Smooth muscle cell of the brain vasculature (primary cell): ENCODE data around the gene DDX28.
"Not testable (repeated sequence)": the region's sequence is repeated elsewhere in the genome, so short reads cannot be mapped to it uniquely, and the experiment has no call there.

ENCODE experiments used
- DNase-seq: peaks from one replicate; pipeline ENCODE4 v3.0.0-alpha.2; 2012; ENCODE audit warnings: low read depth, low spot score

The DDX28 gene

DNA sequence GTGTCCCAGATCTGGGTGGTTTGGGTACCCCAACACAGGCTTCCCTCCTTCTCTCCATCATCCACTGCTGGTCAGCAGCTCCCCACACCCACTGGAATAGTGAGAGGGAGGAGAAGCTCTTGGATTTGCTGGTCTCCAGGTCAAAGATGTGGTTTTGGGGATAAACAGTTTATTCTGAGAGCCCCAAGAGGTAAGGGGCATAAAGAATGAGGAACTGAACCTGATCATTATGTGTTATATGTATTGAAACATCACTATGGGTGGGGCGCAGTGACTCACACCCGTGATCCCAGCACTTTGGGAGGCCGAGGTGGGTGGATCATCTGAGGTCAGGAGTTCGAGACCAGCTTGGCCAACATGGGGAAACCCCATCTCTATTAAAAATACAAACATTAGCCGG, 27.6 kb downstream of the DDX28 start:
- no peak for DNase-seq

DNA sequence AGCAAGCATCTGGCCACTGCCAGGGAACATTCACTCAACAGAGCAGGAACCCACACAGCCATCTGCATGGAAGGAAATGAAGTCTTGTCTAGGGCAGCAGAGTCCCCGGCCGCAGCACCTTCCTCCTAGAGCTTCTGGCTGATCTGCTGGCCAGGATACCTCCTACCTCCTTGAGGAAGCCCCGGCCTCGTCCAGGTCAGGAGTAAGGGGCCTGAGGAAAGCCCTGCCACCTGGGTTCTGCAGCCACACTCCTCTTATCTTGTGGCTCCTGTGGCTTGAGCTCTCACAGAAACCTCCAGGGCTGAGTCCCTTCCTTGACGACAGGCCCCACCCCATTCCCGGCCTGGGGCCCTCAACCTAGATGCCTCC, 29.0 kb downstream of the DDX28 start:
- DNase-seq: not testable (repeated sequence)

DNA sequence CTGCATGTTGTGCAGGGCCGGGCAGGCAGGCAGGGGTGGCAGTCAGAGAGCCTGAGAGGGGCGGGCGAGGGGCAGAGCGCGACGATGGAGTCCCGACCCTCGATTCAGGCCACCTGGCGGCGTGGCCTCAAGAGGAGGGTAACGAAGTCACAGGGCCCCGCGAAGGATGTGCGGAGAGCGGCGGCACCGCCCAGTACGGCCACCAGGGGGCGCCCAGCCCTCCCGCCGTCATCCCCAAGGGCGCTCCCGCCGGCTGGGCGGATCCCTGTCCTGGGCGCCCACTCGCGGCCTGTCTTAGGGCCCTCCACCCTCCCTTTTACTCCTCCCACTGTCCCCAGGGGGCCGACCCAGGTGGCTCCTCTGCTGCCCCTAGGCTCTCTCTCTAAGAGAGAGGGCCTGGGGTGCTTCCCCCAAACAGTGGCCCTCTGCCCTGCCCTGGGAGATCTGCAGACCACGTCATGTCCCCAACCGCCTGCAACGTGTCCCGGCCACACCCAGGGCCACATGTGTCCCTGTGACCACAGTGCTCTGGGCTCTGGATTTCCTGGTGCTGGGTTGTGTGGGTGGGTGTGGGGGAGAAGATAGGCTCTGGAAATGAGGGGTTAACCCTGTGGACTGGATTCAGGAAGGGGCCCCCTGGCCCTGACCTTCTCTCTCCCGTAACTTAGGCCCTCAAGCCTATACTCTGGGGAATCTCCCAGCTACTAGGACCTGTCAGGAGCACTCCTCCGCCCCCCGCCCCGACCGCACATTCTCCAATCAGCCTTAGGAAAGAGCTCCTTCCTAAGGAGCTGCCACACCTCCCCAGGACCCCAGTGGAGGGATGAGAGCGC, 29.6 kb downstream of the DDX28 start:
- no peak for DNase-seq

DNA sequence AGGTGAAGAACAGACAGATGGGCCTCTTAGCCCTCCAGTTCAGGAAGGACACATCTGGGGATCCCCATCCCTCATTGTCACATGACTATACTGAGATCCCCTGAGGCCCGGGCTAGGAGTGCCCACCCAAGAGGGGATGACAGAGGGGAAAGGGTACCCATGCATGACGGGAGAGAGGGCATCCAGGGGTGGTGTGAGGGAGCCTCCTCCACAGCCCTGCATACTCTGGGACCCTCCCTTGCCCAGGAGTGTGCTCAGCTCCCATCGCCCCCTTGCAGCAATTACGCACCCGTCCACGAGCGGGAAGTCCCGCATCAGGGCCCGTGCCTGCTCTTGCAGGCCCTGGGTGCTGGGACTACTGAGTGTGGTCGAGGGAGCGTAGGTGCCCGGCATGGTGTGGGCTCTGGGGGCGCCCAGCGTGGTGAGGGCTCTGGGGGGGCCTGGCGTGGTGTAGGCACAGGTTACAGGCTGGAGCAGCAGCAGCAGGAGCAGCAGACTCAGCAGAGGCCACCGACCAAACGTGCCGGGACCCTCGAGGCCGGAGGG, 30.3 kb downstream of the DDX28 start:
- no peak for DNase-seq

DNA sequence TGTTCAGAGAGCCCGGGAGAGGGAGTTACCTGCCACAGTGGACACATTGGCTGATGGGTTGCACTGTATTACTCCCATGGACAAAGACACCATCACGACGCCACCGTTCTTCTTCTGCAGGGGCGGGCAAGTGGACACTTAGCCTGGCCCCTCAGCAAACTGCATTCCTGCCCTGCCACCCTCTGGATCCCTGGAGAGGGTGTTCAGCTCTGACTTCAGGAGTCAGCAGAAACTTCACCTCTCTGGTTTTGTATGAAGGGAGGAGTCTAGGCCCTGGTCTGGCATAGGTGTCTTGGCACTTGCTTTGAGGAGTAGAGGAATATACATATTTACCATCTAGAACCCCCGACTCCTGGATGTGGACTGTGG, 33.0 kb downstream of the DDX28 start:
- DNase-seq: no peak

DNA sequence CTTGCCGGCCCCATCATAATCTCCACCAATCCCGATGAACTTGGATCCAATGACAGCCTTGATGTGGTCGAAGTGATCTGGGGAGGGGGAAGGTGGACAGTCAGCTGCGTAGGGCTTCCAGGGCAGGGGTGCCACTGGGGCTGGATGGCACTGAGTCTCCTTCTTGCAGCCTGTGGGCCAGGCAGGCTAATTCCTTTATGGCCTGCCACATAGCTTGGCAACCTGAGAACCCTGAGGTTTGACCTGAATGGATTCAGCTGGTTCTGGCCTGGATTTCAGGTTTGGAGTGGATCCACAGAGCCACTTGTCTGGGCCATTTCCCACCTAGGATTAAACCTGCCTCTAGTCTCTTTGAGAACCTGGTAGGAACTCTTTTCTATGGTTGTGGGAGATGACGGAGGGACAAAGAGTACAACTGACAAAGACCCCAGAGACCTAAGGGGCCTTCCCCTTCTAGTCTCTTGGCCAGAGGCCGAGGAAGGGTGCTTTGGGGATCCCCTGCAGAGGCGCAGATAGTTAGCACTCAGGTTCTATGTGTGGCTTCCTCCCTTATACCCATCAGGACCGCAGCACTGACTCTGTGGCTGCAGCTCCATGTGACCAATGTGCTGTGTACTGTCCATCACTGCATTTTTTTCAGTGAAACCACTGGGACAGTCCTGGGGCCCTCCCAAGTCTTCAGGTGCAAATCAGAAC, 33.6 kb downstream of the DDX28 start:
- DNase-seq: no peak

DNA sequence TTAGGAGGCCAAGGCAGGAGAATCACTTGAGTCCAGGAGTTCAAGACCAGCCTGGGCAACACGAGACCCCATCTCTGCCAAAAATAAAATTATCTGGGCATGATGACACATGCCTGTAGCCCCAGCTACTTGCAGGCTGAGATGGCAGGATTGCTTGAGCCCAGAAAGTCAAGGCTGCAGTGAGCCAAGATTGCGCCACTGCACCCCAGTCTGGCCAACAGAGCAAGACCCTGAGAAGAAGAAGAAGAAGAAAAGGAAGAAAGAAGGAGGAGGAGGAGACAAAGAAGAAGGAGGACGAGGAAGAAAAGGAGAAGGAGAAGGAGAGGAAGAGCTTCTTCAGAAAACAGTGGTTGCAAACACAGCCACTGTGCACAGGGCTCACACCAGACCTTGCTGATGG, 34.4 kb downstream of the DDX28 start:
- no peak for DNase-seq

DNA sequence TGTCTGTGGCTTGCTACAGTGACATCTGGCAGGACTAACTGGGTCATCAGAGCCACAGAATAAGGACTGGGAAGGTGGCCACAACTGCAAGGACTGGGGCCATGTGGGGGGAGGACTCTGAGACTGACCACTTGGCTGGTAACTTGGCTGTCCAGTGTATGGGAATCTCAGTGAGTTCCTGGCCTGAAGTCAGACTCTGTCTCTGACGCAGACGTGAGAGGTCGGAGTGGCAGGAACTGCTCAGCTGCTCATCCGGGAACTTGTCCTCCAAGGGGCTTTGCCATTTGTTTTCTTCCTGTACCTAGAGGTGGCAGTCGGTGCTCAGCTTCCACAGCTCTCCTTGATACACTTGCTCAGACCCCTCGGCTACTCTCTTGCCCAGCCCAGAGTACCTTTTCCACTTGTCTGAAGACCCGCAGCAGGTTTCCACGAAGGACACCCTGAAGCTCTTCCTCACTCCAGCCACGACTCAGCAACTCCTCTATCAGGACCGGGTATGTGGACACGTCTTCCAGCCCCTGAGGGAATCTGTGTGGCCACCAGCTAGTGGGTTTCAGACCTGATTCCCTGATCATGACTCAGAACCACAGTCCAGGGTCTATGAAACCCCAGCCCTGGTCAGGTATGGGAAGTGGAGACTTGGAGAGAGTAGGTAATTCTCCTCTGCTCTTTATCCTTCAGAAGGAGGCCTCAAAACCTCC, 35.4 kb downstream of the DDX28 start:
- no peak for DNase-seq

DNA sequence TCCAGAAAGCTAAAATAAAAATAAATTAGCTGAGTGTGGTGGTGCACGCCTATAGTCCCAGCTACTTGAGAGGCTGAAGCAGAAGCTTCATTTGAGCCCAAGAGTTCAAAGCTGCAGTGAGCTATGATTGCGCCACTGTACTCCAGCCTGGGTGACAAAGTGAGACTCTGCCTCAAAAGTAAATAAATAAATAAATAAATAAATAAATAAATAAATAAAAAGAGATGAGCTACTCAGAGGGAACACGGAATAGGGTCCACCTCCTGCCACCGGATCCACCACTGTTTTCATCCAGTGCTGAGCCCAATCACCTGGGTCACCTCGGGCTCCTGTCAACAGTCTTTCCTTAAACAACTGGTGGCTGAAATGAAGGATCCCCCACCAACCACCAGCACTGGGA, 36.1 kb downstream of the DDX28 start:
- DNase-seq: no peak

DNA sequence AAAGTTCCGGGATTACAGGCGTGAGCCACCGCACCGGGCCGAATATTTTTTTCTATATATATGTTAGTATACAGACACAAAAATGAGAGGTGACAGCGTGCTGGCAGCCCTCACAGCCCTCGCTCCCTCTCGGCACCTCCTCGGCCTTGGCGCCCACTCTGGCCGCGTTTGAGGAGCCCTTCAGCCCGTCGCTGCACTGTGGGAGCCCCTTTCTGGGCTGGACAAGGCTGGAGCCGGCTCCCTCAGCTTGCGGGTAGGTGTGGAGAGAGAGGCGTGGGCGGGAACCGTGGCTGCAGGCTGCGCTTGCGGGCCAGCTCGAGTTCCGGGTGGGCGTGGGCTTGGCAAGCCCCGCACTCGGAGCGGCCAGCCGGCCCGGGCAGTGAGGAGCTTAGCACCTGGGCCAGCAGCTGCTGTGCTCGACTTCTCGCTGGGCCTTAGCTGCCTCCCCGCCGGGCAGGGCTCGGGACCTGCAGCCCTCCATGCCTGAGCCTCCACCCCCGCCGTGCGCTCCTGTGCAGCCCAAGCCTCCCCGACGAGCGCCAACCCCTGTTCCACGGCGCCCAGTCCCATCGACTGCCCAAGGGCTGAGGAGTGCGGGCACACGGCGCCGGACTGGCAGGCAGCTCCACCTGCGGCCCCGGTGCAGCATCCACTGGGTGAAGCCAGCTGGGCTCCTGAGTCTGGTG, 40.9 kb downstream of the DDX28 start:
- no peak for DNase-seq

DNA sequence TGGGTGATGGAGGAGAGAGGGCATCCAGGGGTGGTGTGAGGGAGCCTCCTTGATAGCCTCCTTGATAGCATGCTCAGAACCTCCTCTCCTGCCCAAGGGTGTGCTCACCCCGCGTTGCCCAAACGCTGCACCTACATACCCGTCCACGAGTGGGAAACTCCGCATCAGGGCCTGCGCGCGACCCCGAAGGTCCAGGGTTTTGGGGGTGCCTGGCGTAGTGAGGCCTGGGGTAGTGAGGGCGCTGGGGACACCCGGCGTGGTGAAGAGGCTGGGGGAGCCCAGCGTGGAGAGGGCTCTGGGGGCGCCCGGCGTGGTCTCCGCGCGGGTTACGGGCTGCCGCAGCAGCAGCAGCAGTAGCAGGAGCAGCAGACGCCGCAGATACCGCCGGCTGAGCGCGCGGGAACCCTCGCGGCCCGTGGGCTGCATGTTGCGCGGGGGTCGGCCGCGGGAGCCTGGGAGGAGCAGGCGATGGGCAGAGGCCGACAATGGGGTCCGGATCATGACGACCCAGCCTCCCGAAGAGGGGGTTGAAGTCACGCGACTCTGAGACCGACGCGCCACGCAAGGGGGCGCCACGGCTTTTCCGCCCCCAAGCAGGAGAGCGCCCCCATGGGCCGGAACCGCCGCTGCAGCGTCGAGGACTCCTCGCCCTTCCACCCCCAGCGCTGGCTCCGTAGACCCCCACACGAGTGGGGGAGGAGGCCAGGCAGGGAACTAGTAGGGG, 42.9 kb downstream of the DDX28 start, which contains the start of gene DPEP3:
TSS of gene DPEP3 (minus strand) at position 545 of the 724 bp plus-strand sequence. CDS start at position 426, 119 bp downstream.
- no peak for DNase-seq

DNA sequence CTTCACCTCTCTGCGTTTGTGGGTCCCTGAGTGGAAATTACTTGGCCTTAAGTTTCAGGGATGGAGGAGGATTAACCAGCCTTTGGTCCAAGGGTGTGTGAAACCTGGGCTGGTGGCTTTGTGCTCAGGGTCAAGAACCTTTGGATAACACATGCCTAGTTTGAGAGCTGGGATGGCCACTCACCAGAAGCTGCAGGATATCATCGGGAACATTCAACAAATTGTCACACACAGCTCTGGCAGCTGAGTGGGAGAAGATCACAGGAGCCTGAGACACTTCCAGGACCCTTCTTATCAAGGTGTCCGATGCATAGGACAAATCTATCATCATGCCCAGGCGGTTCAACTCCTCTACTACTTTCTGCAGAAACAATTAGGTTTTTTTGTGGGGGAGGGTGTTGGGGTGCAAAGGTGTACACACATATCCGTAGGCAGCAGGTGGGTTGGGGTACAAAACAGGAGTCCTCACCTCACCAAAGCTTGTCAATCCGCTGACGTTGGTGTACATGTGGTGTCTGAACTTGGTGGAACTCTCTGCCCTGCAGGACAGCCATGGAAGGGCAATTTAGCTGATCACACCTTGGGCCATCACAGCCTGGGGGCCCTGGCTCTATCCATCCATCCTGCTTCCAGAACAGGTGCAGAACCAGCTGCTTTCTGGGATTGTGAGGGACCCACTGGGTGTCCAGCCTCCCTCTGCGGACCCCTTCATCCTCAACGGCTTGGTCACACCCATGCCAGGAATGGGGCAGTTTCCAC, 45.4 kb downstream of the DDX28 start:
- DNase-seq: no peak

DNA sequence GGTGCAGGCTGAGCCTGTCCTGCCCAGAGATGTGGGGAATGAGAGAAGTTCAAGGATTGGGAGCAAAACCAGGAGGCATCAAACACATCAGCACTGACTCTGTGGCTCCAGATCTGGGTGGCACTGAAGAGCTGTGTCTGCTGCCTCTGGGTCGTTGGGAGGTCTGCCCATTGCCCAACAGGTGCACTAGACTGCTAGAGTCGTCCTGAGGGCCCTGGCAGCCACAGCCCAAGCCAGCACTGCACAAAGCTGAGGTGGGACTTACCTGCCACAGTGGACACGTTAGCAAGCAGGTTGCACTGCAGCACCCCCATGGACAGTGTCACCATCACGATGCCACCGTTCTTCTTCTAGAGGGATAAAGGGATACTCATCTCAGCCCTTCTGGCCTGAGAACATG, 46.0 kb downstream of the DDX28 start:
- DNase-seq: no peak

DNA sequence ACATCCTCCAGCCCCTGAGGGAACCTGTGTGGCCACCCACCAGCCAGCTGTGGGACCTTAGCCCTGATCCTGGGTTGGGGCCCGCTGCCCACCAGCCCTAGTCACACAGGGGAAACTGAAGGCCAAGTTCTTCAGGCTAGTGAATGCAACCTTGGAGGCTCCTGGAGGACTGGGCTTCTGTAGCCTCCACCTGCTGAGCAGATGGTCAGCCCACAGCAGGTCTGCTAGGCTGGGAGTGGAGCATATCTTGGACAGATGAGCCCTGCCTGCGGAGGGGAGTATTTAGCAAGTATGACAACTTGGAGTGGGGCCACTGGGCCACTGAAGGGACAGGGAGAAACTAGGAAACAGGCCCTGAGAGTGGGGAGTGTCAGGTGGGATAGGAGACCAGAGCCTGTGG, 46.8 kb downstream of the DDX28 start:
- no peak for DNase-seq

DNA sequence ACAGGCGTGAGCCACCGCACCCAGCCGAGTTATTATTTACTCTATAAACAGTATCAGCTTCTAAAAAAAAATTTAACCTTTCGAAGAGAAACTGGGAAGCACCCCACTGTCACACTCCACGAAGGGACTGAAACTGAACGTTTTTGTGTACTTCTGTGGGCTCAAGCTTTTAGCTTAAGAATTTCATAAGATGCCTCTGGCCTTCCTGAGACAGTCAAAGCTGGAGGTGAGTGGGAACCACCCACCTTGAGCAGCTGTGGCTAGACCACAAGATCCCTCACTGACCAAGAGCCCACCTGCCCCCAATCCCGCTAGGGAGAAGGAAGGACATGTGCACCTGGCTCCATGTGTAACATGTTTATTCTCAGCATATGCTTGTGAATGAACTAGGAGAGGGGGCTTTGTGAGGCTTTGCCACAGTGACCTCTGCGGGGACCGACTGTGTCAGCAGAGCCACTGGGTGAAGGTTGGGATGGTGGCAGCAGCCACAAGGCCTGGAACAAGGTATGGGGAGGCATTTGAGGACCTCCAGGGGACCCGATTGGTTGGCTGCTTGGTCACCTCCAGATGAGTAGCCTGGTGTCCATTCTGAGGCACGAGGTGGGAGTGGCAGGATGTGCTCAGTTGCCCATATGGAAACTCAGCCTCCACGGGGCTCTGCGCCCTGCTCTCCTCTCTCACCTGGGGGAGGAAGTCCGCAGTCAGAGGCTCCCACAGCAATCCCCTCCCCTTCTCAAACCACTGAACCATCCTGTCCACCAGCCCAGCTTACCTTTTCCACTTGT, 47.5 kb downstream of the DDX28 start:
- no peak for DNase-seq

DNA sequence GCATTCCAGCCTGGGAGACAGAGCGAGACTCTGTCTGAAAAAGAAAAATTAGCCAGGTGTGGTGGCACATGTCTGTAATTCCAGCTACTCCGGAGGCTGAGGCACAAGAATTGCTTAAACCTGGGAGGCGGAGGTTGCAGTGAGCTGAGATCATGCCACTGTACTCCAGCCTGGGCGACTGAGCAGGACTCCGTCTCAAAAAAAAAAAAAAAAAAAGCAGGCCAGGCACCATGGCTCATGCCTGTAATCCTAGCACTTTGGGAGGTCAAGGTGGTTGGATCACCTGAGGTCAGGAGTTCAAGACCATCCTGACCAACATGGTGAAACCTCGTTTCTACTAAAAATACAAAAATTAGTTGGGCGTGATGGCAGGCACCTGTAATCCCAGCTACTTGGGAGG, 50.7 kb downstream of the DDX28 start:
- not testable (repeated sequence) for DNase-seq

DNA sequence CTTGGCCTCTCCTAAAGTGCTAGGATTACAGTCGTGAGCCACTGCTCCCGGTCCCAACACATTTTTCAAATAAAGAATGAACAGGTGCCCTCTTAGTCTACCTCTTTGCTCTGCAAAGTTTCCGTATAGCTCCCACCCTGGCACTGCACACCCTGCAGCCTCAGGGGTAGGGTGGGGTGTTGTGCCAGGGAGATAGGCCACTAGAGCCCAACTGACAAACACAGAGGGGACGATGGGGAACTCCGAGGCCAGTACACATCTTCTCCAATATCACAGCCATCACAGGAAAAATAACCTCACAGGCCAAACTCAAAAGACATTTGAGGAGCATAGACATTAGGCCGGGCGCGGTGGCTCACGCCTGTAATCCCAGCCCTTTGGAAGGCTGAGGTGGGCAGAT, 51.9 kb downstream of the DDX28 start:
- no peak for DNase-seq
